ENCODE measurements around the gene TRMT1L. TPM values are rescaled to one million over a fixed set of nuclear protein-coding genes. Genes with fewer than 3 reads are reported as not detected.

The TRMT1L gene
- total and polyA plus RNA-seq, 3 donors from 2014 or later: 54.5 to 72.6 (median 69.0) TPM

GRCh38 chr1:185129708-185130107, 27.0 kb downstream of the TRMT1L start:
- no peak for TF ChIP-seq POLR2A (IDR thresholded peaks at IDR 0.05)
- TF ChIP-seq, protein P1, sequence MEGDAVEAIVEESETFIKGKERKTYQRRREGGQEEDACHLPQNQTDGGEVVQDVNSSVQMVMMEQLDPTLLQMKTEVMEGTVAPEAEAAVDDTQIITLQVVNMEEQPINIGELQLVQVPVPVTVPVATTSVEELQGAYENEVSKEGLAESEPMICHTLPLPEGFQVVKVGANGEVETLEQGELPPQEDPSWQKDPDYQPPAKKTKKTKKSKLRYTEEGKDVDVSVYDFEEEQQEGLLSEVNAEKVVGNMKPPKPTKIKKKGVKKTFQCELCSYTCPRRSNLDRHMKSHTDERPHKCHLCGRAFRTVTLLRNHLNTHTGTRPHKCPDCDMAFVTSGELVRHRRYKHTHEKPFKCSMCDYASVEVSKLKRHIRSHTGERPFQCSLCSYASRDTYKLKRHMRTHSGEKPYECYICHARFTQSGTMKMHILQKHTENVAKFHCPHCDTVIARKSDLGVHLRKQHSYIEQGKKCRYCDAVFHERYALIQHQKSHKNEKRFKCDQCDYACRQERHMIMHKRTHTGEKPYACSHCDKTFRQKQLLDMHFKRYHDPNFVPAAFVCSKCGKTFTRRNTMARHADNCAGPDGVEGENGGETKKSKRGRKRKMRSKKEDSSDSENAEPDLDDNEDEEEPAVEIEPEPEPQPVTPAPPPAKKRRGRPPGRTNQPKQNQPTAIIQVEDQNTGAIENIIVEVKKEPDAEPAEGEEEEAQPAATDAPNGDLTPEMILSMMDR (IDR thresholded peaks at IDR 0.05): no peak
- no peaks in the 10 kb centered on the region for H3K4me1 ChIP-seq
- no peak overlapping the region for H3K4me3 ChIP-seq
- no peak overlapping the region for H3K27ac ChIP-seq
- no peaks in the 10 kb centered on the region for H3K27me3 ChIP-seq
- WGBS, 2 donors: 86 to 90% methylated on average over 2 of the region's 2 CpGs
- H3K9me3 ChIP-seq: no peaks in the 10 kb centered on the region
- intact Hi-C loops (cut with DNase I; ENCODE audit: low total_unique reads): no loop called here
- DNase-seq: no peak
- H3K36me3 ChIP-seq (ENCODE audit: low read depth, missing control alignments): no peaks in the 10 kb centered on the region

- 81 to 90% methylated on average over 2 of the region's 2 CpGs for WGBS, 2 donors
- Histone ChIP-seq H3K4me3 (no peak overlapping the region), H3K4me1 (no peaks in the 10 kb centered on the region), H3K27me3 (no peaks in the 10 kb centered on the region), H3K9me3 (no peaks in the 10 kb centered on the region), H3K36me3 (ENCODE audit: low read depth, missing control alignments) (no peaks in the 10 kb centered on the region), H3K27ac (no peak overlapping the region)
- TF ChIP-seq POLR2A (IDR thresholded peaks at IDR 0.05): no peak
- TF ChIP-seq, protein P1 (IDR thresholded peaks at IDR 0.05): no peak
- no peak for DNase-seq
- intact Hi-C loops (cut with DNase I; ENCODE audit: low total_unique reads): no loop called here
These were observed 44.4 kb downstream of the TRMT1L start for GRCh38 chr1:185112356-185112755.

GRCh38 chr1:185111873-185112272, 44.9 kb downstream of the TRMT1L start:
- TF ChIP-seq POLR2A (IDR thresholded peaks at IDR 0.05): no peak
- TF ChIP-seq, protein P1 (IDR thresholded peaks at IDR 0.05): no peak
- Histone ChIP-seq H3K27ac (no peak overlapping the region), H3K36me3 (ENCODE audit: low read depth, missing control alignments) (no peaks in the 10 kb centered on the region), H3K9me3 (no peaks in the 10 kb centered on the region), H3K27me3 (no peaks in the 10 kb centered on the region), H3K4me3 (no peak overlapping the region), H3K4me1 (no peaks in the 10 kb centered on the region)
- intact Hi-C loops (cut with DNase I; ENCODE audit: low total_unique reads): no loop called here
- no peak for DNase-seq

GRCh38 chr1:185110145-185110544, 46.6 kb downstream of the TRMT1L start:
- Histone ChIP-seq H3K27ac (no peak overlapping the region), H3K4me3 (no peak overlapping the region), H3K36me3 (ENCODE audit: low read depth, missing control alignments) (no peaks in the 10 kb centered on the region), H3K9me3 (no peaks in the 10 kb centered on the region), H3K4me1 (no peaks in the 10 kb centered on the region), H3K27me3 (no peaks in the 10 kb centered on the region)
- TF ChIP-seq, protein P1 (IDR thresholded peaks at IDR 0.05): no peak
- no peak for TF ChIP-seq POLR2A (IDR thresholded peaks at IDR 0.05)
- intact Hi-C loops (cut with DNase I; ENCODE audit: low total_unique reads): no loop called here
- DNase-seq: no peak

GRCh38 chr1:185108321-185108720, 48.4 kb downstream of the TRMT1L start:
- Histone ChIP-seq H3K36me3 (ENCODE audit: low read depth, missing control alignments) (no peaks in the 10 kb centered on the region), H3K27me3 (no peaks in the 10 kb centered on the region), H3K4me1 (no peaks in the 10 kb centered on the region), H3K9me3 (no peaks in the 10 kb centered on the region), H3K4me3 (no peak overlapping the region), H3K27ac (no peak overlapping the region)
- TF ChIP-seq POLR2A (IDR thresholded peaks at IDR 0.05): no peak
- intact Hi-C loops (cut with DNase I; ENCODE audit: low total_unique reads): no loop called here
- no peak for DNase-seq
